Measurements from ENCODE around the gene MTR.
"Not testable (repeated sequence)": the region's sequence is repeated elsewhere in the genome, so short reads cannot be mapped to it uniquely, and the experiment has no call there.

The MTR gene

GRCh38 chr1:236835491-236835890 lies 40.4 kb downstream of the MTR start:
- DNase-seq, result no peak

- no peak for DNase-seq
These were observed 41.1 kb downstream of the MTR start for GRCh38 chr1:236836157-236836556.

- no peak for DNase-seq
These were observed 42.0 kb downstream of the MTR start for GRCh38 chr1:236837115-236837514.

- DNase-seq, result no peak
These were observed 42.8 kb downstream of the MTR start for GRCh38 chr1:236837897-236838296.

- DNase-seq, result no peak
These were observed 46.2 kb downstream of the MTR start for GRCh38 chr1:236841341-236841740.

- DNase-seq, result no peak
These were observed 49.6 kb downstream of the MTR start for GRCh38 chr1:236844499-236845271.

GRCh38 chr1:236845830-236846229 lies 50.7 kb downstream of the MTR start:
- DNase-seq, result no peak

GRCh38 chr1:236848274-236848923 lies 53.3 kb downstream of the MTR start:
- no peak for DNase-seq

- no peak for DNase-seq
These were observed 55.2 kb downstream of the MTR start for GRCh38 chr1:236850077-236850979.

GRCh38 chr1:236851871-236852270 lies 56.8 kb downstream of the MTR start:
- no peak for DNase-seq

- no peak for DNase-seq
These were observed 59.0 kb downstream of the MTR start for GRCh38 chr1:236853921-236854604.

- no peak for DNase-seq
These were observed 59.5 kb downstream of the MTR start for GRCh38 chr1:236854605-236854983.

GRCh38 chr1:236856649-236857048 lies 61.6 kb downstream of the MTR start:
- DNase-seq, result not testable (repeated sequence)

- DNase-seq, result no peak
These were observed 63.1 kb downstream of the MTR start for GRCh38 chr1:236858165-236858564.

GRCh38 chr1:236860101-236860500 lies 65.0 kb downstream of the MTR start:
- DNase-seq, result no peak

- no peak for DNase-seq
These were observed 65.6 kb downstream of the MTR start for GRCh38 chr1:236860674-236861073.

GRCh38 chr1:236861560-236862218 lies 66.6 kb downstream of the MTR start:
- no peak for DNase-seq

GRCh38 chr1:236862219-236862591 lies 67.1 kb downstream of the MTR start:
- no peak for DNase-seq

- no peak for DNase-seq
These were observed 67.6 kb downstream of the MTR start for GRCh38 chr1:236862615-236863211.

GRCh38 chr1:236864211-236864610 lies 69.1 kb downstream of the MTR start:
- DNase-seq, result no peak

GRCh38 chr1:236864996-236865817 lies 70.1 kb downstream of the MTR start:
- DNase-seq, result no peak

Data from activated T-cell treated with anti-CD3 and anti-CD28 coated beads, Interleukin-2, amount 50 U/mL, for 48 hours (primary cell).